Measurements from ENCODE around the gene THRA. TPM values are rescaled to one million over a fixed set of nuclear protein-coding genes. Genes with fewer than 3 reads are reported as not detected.
A peak's percentile ranks its signal among the peaks of the same experiment; 100 is the strongest.

The THRA gene
- total and polyA plus RNA-seq, 2 donors (not counting 3 experiments of a cell fraction or from before 2014, with no cell fraction given) = 17.4 to 29.6 TPM

GRCh38 chr17:40107522-40108174 is 44.9 kb downstream of the THRA start:
- Histone ChIP-seq H4K20me1 (replicated peaks; ENCODE audit: control insufficient read depth, extremely low read depth, insufficient read depth, low read length) (no peaks in the 10 kb centered on the region), H3K4me1 (ENCODE audit: control insufficient read depth, extremely low read depth, insufficient read depth, low read length) (peaks cover 56% of the 10 kb centered on the region), H3K27ac (ENCODE audit: insufficient read depth, low read depth, low read length) (peak overlapping the region; percentile 88), H3K4me2 (ENCODE audit: insufficient read depth, low read length) (peak overlapping the region; percentile 1), H3K36me3 (ENCODE audit: control insufficient read depth in 2 of 2, extremely low read depth in 1 of 2, insufficient read depth in 2 of 2, low read length in 2 of 2) (no peaks in the 10 kb centered on the region), H3K79me2 (ENCODE audit: control insufficient read depth, insufficient read depth, low read length) (no peaks in the 10 kb centered on the region), H2AFZ (ENCODE audit: low read depth, low read length) (peak overlapping the region; percentile 45), H3K27me3 (ENCODE audit: control insufficient read depth in 2 of 2, insufficient read depth in 2 of 2, low read length in 2 of 2) (no peaks in the 10 kb centered on the region), H3K4me3 (replicated peaks in 1 of 3; ENCODE audit: insufficient read depth in 1 of 3, low read depth in 1 of 3, low read length in 3 of 3) (no peak overlapping the region), H3K9ac (replicated peaks; ENCODE audit: extremely low read depth, insufficient read depth, low read length) (peak overlapping the region; percentile 59), H3K9me1 (replicated peaks; ENCODE audit: control insufficient read depth, extremely low read depth, insufficient read depth, low read length) (no peaks in the 10 kb centered on the region), H3K9me3 (replicated peaks; ENCODE audit: control insufficient read depth, insufficient read depth, low read length) (no peaks in the 10 kb centered on the region)
- no TSS peak for BruUV-seq (replicated peaks)
- dilution Hi-C loops (cut with MboI; ENCODE audit: extremely low pct_ligation_motif_present, low sequenced_read_pairs) (no loop called here), intact Hi-C loops (cut with micrococcal nuclease) (loop anchor here (1.0 kb wide), 1 partner anchor 7 kb away; the partner anchor contains the start of gene NR1D1)
- ChIA-PET POLR2A (no interaction called here), CTCF (no interaction called here)
- no peak for FAIRE-seq
- TF ChIP-seq POLR2AphosphoS5 (IDR thresholded peaks at IDR 0.05; ENCODE audit: insufficient read depth, low read depth, low read length) (no peak), MYC (IDR thresholded peaks at IDR 0.05; ENCODE audit: low read depth, low read length) (no peak), JUN (IDR thresholded peaks at IDR 0.05; ENCODE audit: borderline replicate concordance, insufficient read depth, insufficient read length, low read depth) (no peak), EZH2 (IDR thresholded peaks at IDR 0.05; ENCODE audit: borderline replicate concordance, low read depth, low read length, severe bottlenecking) (no peak), POLR2A (IDR thresholded peaks at IDR 0.05; ENCODE audit: low read depth, low read length) (no peak), FOS (IDR thresholded peaks at IDR 0.05; ENCODE audit: borderline replicate concordance, insufficient read depth, low read length) (no peak), GATA2 (IDR thresholded peaks at IDR 0.05; ENCODE audit: insufficient read depth, insufficient read length, low read depth, low read length) (no peak)
- TF ChIP-seq, protein P1, sequence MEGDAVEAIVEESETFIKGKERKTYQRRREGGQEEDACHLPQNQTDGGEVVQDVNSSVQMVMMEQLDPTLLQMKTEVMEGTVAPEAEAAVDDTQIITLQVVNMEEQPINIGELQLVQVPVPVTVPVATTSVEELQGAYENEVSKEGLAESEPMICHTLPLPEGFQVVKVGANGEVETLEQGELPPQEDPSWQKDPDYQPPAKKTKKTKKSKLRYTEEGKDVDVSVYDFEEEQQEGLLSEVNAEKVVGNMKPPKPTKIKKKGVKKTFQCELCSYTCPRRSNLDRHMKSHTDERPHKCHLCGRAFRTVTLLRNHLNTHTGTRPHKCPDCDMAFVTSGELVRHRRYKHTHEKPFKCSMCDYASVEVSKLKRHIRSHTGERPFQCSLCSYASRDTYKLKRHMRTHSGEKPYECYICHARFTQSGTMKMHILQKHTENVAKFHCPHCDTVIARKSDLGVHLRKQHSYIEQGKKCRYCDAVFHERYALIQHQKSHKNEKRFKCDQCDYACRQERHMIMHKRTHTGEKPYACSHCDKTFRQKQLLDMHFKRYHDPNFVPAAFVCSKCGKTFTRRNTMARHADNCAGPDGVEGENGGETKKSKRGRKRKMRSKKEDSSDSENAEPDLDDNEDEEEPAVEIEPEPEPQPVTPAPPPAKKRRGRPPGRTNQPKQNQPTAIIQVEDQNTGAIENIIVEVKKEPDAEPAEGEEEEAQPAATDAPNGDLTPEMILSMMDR (IDR thresholded peaks at IDR 0.05; ENCODE audit: extremely low read depth in 1 of 2, insufficient read depth in 1 of 2, low read depth in 1 of 2, low read length in 2 of 2) = no peak
- TF ChIP-seq, protein P2, sequence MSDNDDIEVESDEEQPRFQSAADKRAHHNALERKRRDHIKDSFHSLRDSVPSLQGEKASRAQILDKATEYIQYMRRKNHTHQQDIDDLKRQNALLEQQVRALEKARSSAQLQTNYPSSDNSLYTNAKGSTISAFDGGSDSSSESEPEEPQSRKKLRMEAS (IDR thresholded peaks at IDR 0.05; ENCODE audit: insufficient read depth, insufficient read length) = no peak
- DNase-seq (ENCODE audit: low read depth, low spot score) = no peak

Measured in endothelial cell of umbilical vein (primary cell).